ENCODE measurements around the gene FAM20A.

DNA sequence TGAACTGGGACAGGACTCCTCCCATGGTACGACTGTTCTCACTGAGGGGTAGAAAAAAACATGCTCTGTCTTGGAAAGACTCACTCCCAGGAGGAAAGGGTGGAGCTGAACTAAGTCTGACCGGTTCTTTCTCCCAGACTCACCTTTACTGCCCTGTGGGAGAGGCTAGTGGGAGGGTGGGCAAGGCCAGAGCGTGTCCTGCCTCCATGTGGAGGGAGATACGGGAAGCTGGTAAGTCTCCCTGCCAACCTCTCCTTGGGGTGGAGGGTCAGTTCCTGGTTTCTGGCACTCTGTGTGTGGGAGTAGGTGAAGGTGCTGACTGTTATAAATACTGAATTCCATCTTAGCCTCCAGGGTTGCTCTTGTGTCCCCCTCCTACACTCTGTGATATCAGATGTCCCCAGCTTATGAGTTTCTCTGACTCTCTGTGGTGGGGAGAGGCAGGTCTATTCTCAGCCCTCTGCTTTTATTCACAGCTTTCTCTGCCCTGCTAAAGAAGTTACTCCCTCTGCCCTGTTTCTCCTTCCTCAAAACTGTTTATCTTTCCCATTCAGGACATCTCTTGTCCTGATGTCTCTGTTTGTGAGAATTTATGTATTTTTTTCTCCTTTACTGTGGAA is 26.9 kb upstream of the FAM20A start:
- TF ChIP-seq EZH2 (IDR thresholded peaks at IDR 0.05; ENCODE audit: borderline replicate concordance, insufficient read depth, low read length, poor library complexity, severe bottlenecking): no peak
- TF ChIP-seq MXI1 (conservative IDR thresholded peaks at IDR 0.05; ENCODE audit: poor library complexity, severe bottlenecking): no peak

All from neural cell (in vitro differentiated cells).